Ovary (tissue), 9 donors: ENCODE data around the gene MYCBPAP. TPM values are rescaled to one million over a fixed set of nuclear protein-coding genes. Genes with fewer than 3 reads are reported as not detected.

Source experiments
- DNase-seq, 5 donors: peaks; one replicate each; pipeline ENCODE4 v3.0.0-alpha.2; 2019 to 2020
- H3K27ac ChIP-seq, 2 donors: fragments of 200-600 bp; one replicate each; pipeline versions ENCODE4 v1.5.1 to v1.8.0; 2019 to 2022
- H3K27me3 ChIP-seq: fragments of 200-600 bp; one replicate; pipeline ENCODE4 v1.8.0; 2022
- H3K36me3 ChIP-seq: fragments of 200-600 bp; sonication (generic); one replicate; pipeline ENCODE4 v1.5.1; 2019
- H3K4me1 ChIP-seq: one replicate; pipeline ENCODE4 v1.8.1; 2013; ENCODE audit warnings: mild to moderate bottlenecking, moderate library complexity; ENCODE audit not compliant: insufficient read depth
- H3K4me3 ChIP-seq: fragments of 200-600 bp; sonication (generic); one replicate; pipeline ENCODE4 v1.5.1; 2017
- H3K9me3 ChIP-seq, 2 donors: fragments of 200-600 bp in 1 of 2; sonication (generic) in 1 of 2; one replicate each; pipeline versions ENCODE4 v1.5.1 to v1.8.1; 2013 to 2019; ENCODE audit warnings: mild to moderate bottlenecking in 1 of 2, moderate library complexity in 1 of 2
- EP300 ChIP-seq: sonication (generic); formaldehyde crosslinking; IDR thresholded peaks from one replicate; pipeline ENCODE4 v1.6.1; 2017; ENCODE audit warnings: antibody characterized with exemption
- POLR2A ChIP-seq: fragments of 450-650 bp; IDR thresholded peaks from one replicate; pipeline ENCODE4 v1.6.1; 2017; ENCODE audit warnings: antibody characterized with exemption, mild to moderate bottlenecking, moderate library complexity
- WGBS, 3 donors: extraction: QIAGEN DNeasy Blood & Tissue Kit in 1 of 3; methylation state at CpG; one replicate each; pipeline versions ENCODE4 v1.1.5 to v1.1.7; 2013 to 2017; 5-methylcytosine and 5-hydroxymethylcytosine counted together
- intact Hi-C, 4 donors: fragments of 100-400 bp; cut with DNase I; formaldehyde crosslinking; loops; one replicate each; pipeline versions ENCODE4 v1.11.0 to v1.15.1; 2022 to 2023
- polyA plus RNA-seq, 2 donors: library from polyadenylated mRNA; stranded (reverse); fragments of 200-250 nt in 1 of 2; fragments of 350-450 nt in 1 of 2; fragmentation: Illumina TruSeq in 1 of 2; extraction: RNeasy Lipid Tissue Mini Kit (QIAGEN cat#74804) in 1 of 2; gene quantifications; one replicate each; pipeline ENCODE4 v1.2.3, GENCODE V29; 2013 to 2014
- total RNA-seq, 7 donors: library from RNA; depleted of rRNA in 2 of 7; stranded (reverse); fragments of >200 nt in 2 of 7; fragmentation: NEBNext Ultra II Directional in 3 of 7; extraction: Animal tissue kit (Norgen Biotek cat#: 25700) in 3 of 7; gene quantifications; one replicate each; pipeline versions ENCODE4 v1.1.0 to v1.2.4, GENCODE V29; 2016 to 2023
- TF ChIP-seq, protein P1 (sequence below), 3 donors: fragments of 450-650 bp in 2 of 3; fragments of 200-600 bp in 1 of 3; IDR thresholded peaks; one replicate each; pipeline versions ENCODE4 v1.5.1 to v1.8.0; 2016 to 2022; ENCODE audit warnings: antibody characterized with exemption in 3 of 3, mild to moderate bottlenecking in 1 of 3
- donor health status: DM: no; HTN: no; CAD: no; lungs with moderate emphysema.
- donor health status: DM: no; HTN: no; CAD: no.
- donor health status: Bipolar disorder and iron deficiency.
- donor health status: DM: yes; HTN: yes; CAD: no.
- donor health status: DM: no; HTN: no; CAD: no.
- donor health status: DM: yes; HTN: yes; CAD: no.

Gene MYCBPAP
- total and polyA plus RNA-seq, 9 donors, result 2.5 to 9.7 (median 4.5) TPM

GRCh38 chr17:50565402-50566350 is 57.4 kb downstream of the MYCBPAP start:
- no peaks in the 10 kb centered on the region for H3K9me3 ChIP-seq
- no peaks in the 10 kb centered on the region for H3K36me3 ChIP-seq
- TF ChIP-seq POLR2A, result no peak
- TF ChIP-seq, protein P1, sequence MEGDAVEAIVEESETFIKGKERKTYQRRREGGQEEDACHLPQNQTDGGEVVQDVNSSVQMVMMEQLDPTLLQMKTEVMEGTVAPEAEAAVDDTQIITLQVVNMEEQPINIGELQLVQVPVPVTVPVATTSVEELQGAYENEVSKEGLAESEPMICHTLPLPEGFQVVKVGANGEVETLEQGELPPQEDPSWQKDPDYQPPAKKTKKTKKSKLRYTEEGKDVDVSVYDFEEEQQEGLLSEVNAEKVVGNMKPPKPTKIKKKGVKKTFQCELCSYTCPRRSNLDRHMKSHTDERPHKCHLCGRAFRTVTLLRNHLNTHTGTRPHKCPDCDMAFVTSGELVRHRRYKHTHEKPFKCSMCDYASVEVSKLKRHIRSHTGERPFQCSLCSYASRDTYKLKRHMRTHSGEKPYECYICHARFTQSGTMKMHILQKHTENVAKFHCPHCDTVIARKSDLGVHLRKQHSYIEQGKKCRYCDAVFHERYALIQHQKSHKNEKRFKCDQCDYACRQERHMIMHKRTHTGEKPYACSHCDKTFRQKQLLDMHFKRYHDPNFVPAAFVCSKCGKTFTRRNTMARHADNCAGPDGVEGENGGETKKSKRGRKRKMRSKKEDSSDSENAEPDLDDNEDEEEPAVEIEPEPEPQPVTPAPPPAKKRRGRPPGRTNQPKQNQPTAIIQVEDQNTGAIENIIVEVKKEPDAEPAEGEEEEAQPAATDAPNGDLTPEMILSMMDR (IDR thresholded peaks at IDR 0.05), result no peak
- no peak for TF ChIP-seq EP300
- WGBS, 3 donors, result 36 to 46% (median 44%) methylated on average over 10 of the region's 10 CpGs
- peak overlapping the region in 1 of 2 donors; percentile 44 for H3K27ac ChIP-seq
- H3K4me1 ChIP-seq, result peaks cover 8% of the 10 kb centered on the region
- intact Hi-C loops, result no loop called here
- no peak overlapping the region for H3K4me3 ChIP-seq
- no peaks in the 10 kb centered on the region for H3K27me3 ChIP-seq
- DNase-seq, result peak in 1 of 5 donors; percentile 58

DNA sequence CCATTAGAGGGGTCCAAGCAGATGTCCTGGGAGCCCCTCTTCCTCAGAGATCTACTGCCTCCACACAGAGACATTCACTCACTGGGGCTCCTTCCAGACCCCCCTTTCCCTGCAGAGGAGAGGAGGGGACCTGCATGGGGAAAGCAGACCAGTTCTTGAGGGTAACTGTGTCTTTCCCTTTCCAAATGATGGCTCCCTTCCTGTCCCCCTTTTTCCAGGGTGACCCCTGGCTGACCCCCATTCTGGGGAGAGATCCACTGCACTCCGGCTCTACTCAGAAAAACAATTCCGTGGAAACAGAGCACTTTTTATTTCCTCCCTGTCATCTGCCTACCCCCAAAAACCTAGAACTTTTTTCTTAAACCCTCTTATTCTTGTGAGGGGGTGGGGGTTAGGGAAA is 58.6 kb downstream of the MYCBPAP start:
- no peak for TF ChIP-seq POLR2A
- no peak for TF ChIP-seq EP300
- TF ChIP-seq, protein P1 (IDR thresholded peaks at IDR 0.05), result no peak
- WGBS, 3 donors, result 25 to 45% (median 27%) methylated on average over 2 of the region's 2 CpGs
- Histone ChIP-seq H3K27me3 (no peaks in the 10 kb centered on the region), H3K36me3 (no peaks in the 10 kb centered on the region), H3K27ac (no peak overlapping the region), H3K4me1 (peaks cover 8% of the 10 kb centered on the region), H3K4me3 (no peak overlapping the region), H3K9me3 (no peaks in the 10 kb centered on the region)
- intact Hi-C loops, result no loop called here
- DNase-seq, result no peak

GRCh38 chr17:50568659-50569058 is 60.4 kb downstream of the MYCBPAP start:
- intact Hi-C loops, result no loop called here
- TF ChIP-seq EP300 (no peak), POLR2A (no peak)
- TF ChIP-seq, protein P1 (IDR thresholded peaks at IDR 0.05), result no peak
- DNase-seq, result no peak
- Histone ChIP-seq H3K4me3 (no peak overlapping the region), H3K36me3 (no peaks in the 10 kb centered on the region), H3K4me1 (peaks cover 8% of the 10 kb centered on the region), H3K9me3 (no peaks in the 10 kb centered on the region), H3K27ac (no peak overlapping the region), H3K27me3 (no peaks in the 10 kb centered on the region)
- WGBS, 3 donors, result 87 to 91% (median 87%) methylated on average over 12 of the region's 12 CpGs

GRCh38 chr17:50569592-50569991 is 61.4 kb downstream of the MYCBPAP start:
- Histone ChIP-seq H3K4me3 (no peak overlapping the region), H3K27ac (no peak overlapping the region)
- no peak for TF ChIP-seq EP300
- TF ChIP-seq POLR2A, result no peak
- TF ChIP-seq, protein P1 (IDR thresholded peaks at IDR 0.05), result no peak

More at GRCh38 chr17:50569592-50569991, 61.4 kb downstream of the MYCBPAP start:
- Histone ChIP-seq H3K9me3 (no peaks in the 10 kb centered on the region), H3K4me1 (peaks cover 4% of the 10 kb centered on the region), H3K36me3 (no peaks in the 10 kb centered on the region), H3K27me3 (no peaks in the 10 kb centered on the region)
- DNase-seq, result no peak
- intact Hi-C loops, result no loop called here
- 88 to 94% (median 93%) methylated on average over 6 to 7 of the region's 7 CpGs for WGBS, 3 donors
